ENCODE results near the gene STX2. TPM values are rescaled to one million over a fixed set of nuclear protein-coding genes. Genes with fewer than 3 reads are reported as not detected.

STX2 gene
- total RNA-seq, 1 experiment from 2014 or later, result 11.2 TPM

DNA sequence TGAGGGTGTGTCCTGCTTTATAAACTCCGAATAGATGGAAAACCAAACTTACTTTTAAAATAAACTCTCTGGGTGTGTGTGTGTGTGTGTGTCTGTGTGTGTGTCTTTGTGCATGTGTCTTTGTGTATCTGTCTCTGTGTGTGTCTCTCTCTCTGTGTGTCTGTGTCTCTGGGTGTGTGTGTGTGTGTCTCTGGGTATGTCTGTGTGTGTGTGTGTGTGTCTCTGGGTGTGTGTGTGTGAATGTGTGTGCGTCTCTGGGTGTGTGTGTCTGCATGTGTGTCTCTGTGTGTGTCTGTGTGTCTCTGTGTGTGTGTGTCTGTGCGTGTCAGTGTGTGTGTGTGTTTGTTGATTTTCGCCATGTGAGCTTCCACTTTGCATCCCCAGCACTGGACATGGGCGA, 42.0 kb upstream of the STX2 start:
- no peak overlapping the region for H3K27ac Mint-ChIP-seq (ENCODE audit: unreplicated experiment)
- peaks cover 30% of the 10 kb centered on the region for H3K4me1 Mint-ChIP-seq (ENCODE audit: low read depth, unreplicated experiment)
- H3K9me3 ChIP-seq, result no peaks in the 10 kb centered on the region
- no peak overlapping the region for H3K4me3 ChIP-seq (ENCODE audit: low read depth, low read length)
- H3K9me3 Mint-ChIP-seq (ENCODE audit: unreplicated experiment), result no peaks in the 10 kb centered on the region
- H3K27me3 Mint-ChIP-seq (ENCODE audit: insufficient read depth, unreplicated experiment), result no peaks in the 10 kb centered on the region
- no peaks in the 10 kb centered on the region for H3K36me3 ChIP-seq (ENCODE audit: control insufficient read depth, insufficient read depth, low read length)
- intact Hi-C loops (cut with micrococcal nuclease; ENCODE audit: unreplicated experiment), result no loop called here
- BruUV-seq (replicated peaks), result no TSS peak
- DNase-seq, result no peak
- ChIA-PET CTCF (no interaction called here), POLR2A (no interaction called here)
- TF ChIP-seq, protein P1, sequence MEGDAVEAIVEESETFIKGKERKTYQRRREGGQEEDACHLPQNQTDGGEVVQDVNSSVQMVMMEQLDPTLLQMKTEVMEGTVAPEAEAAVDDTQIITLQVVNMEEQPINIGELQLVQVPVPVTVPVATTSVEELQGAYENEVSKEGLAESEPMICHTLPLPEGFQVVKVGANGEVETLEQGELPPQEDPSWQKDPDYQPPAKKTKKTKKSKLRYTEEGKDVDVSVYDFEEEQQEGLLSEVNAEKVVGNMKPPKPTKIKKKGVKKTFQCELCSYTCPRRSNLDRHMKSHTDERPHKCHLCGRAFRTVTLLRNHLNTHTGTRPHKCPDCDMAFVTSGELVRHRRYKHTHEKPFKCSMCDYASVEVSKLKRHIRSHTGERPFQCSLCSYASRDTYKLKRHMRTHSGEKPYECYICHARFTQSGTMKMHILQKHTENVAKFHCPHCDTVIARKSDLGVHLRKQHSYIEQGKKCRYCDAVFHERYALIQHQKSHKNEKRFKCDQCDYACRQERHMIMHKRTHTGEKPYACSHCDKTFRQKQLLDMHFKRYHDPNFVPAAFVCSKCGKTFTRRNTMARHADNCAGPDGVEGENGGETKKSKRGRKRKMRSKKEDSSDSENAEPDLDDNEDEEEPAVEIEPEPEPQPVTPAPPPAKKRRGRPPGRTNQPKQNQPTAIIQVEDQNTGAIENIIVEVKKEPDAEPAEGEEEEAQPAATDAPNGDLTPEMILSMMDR (IDR thresholded peaks at IDR 0.05; ENCODE audit: insufficient read depth in 1 of 2, low read depth in 1 of 2, low read length in 1 of 2, severe bottlenecking in 1 of 2, unreplicated experiment in 1 of 2), result no peak
- no peak overlapping the region for H3K4me3 Mint-ChIP-seq (ENCODE audit: unreplicated experiment)
- no peaks in the 10 kb centered on the region for H3K27me3 ChIP-seq (replicated peaks; ENCODE audit: control insufficient read depth, insufficient read depth, low read length)
- peaks cover 23% of the 10 kb centered on the region for H3K4me1 ChIP-seq
- H3K36me3 Mint-ChIP-seq (ENCODE audit: insufficient read depth, unreplicated experiment), result peaks cover 38% of the 10 kb centered on the region

DNA sequence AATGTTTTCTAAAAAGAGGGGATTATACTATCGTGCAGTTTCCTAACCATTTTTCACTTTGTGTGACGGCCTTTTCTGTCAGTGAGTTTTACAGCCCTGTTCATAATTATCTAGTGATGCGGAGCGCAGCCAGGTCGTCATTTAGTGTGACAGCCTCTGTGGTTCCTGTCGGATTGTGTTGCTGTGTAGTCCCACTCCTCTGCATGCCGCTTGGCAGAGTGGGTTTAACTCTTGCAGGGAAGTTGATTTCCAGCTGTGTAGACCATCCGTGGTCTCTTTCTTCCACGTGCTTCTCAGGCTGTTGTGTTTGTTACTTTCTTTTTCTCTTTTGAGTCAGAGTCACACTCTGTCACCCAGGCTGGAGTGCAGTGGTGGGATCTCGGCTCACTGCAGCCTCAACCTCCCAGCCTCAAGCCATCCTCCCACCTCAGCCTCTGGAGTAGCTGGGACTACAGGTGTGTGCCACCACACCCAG, 41.4 kb upstream of the STX2 start:
- no peaks in the 10 kb centered on the region for H3K27me3 Mint-ChIP-seq (ENCODE audit: insufficient read depth, unreplicated experiment)
- DNase-seq, result no peak
- Histone ChIP-seq H3K9me3 (no peaks in the 10 kb centered on the region), H3K4me3 (ENCODE audit: low read depth, low read length) (no peak overlapping the region), H3K36me3 (ENCODE audit: control insufficient read depth, insufficient read depth, low read length) (no peaks in the 10 kb centered on the region), H3K27me3 (replicated peaks; ENCODE audit: control insufficient read depth, insufficient read depth, low read length) (no peaks in the 10 kb centered on the region), H3K4me1 (peaks cover 24% of the 10 kb centered on the region)
- peaks cover 44% of the 10 kb centered on the region for H3K36me3 Mint-ChIP-seq (ENCODE audit: insufficient read depth, unreplicated experiment)
- CTCF ChIA-PET, result no interaction called here
- TF ChIP-seq, protein P1 (IDR thresholded peaks at IDR 0.05; ENCODE audit: insufficient read depth in 1 of 2, low read depth in 1 of 2, low read length in 1 of 2, severe bottlenecking in 1 of 2, unreplicated experiment in 1 of 2), result no peak
- no peak overlapping the region for H3K4me3 Mint-ChIP-seq (ENCODE audit: unreplicated experiment)
- H3K9me3 Mint-ChIP-seq (ENCODE audit: unreplicated experiment), result no peaks in the 10 kb centered on the region
- BruUV-seq (replicated peaks), result no TSS peak
- H3K4me1 Mint-ChIP-seq (ENCODE audit: low read depth, unreplicated experiment), result peaks cover 36% of the 10 kb centered on the region
- intact Hi-C loops (cut with micrococcal nuclease; ENCODE audit: unreplicated experiment), result no loop called here
- POLR2A ChIA-PET, result no interaction called here
- no peak overlapping the region for H3K27ac Mint-ChIP-seq (ENCODE audit: unreplicated experiment)

DNA sequence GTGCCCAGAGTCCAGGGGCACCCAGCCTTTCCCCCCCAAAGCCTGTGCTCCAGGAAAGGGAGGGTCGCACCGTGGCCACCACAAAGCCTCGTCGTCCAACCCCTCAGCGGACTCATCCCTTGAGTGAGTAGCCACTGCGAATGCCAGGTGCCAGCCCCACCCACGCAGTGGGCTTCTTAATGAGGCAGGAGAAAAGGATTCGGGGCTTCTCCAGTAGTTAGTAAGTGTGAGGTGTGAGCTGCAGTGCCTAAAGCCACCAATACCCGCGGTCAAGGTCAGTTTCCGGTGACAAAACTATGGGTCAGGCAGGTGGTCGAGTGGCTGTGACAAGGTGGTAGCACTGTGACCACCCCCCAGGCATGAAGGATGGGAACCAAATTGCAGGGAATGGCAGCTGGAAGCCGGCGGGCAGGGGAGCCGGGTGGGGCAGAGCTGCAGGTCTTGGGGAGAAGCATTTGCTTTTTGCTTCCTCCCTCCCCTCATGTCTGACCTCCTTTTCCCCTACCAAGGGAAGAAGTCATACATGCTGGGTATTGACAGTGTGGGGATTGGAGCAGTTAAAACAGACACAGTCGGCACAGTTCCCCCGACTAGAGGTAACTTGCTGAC, 40.8 kb upstream of the STX2 start:
- Mint-ChIP-seq H3K27me3 (ENCODE audit: insufficient read depth, unreplicated experiment) (no peaks in the 10 kb centered on the region), H3K4me3 (ENCODE audit: unreplicated experiment) (no peak overlapping the region), H3K4me1 (ENCODE audit: low read depth, unreplicated experiment) (peaks cover 36% of the 10 kb centered on the region), H3K36me3 (ENCODE audit: insufficient read depth, unreplicated experiment) (peaks cover 49% of the 10 kb centered on the region), H3K27ac (ENCODE audit: unreplicated experiment) (no peak overlapping the region), H3K9me3 (ENCODE audit: unreplicated experiment) (no peaks in the 10 kb centered on the region)
- TF ChIP-seq, protein P1 (IDR thresholded peaks at IDR 0.05; ENCODE audit: insufficient read depth in 1 of 2, low read depth in 1 of 2, low read length in 1 of 2, severe bottlenecking in 1 of 2, unreplicated experiment in 1 of 2), result no peak
- intact Hi-C loops (cut with micrococcal nuclease; ENCODE audit: unreplicated experiment), result no loop called here
- Histone ChIP-seq H3K4me3 (ENCODE audit: low read depth, low read length) (no peak overlapping the region), H3K36me3 (ENCODE audit: control insufficient read depth, insufficient read depth, low read length) (peaks cover 2% of the 10 kb centered on the region), H3K27me3 (replicated peaks; ENCODE audit: control insufficient read depth, insufficient read depth, low read length) (no peaks in the 10 kb centered on the region), H3K4me1 (peaks cover 24% of the 10 kb centered on the region), H3K9me3 (no peaks in the 10 kb centered on the region)
- ChIA-PET CTCF (no interaction called here), POLR2A (no interaction called here)
- no TSS peak for BruUV-seq (replicated peaks)
- DNase-seq, result no peak

Data from Caco-2 (cell line).